HG03060 (cell line): ENCODE measurements around the gene GTF2IRD1.
"Not testable (repeated sequence)": the region's sequence is repeated elsewhere in the genome, so short reads cannot be mapped to it uniquely, and the experiment has no call there.

Experiments
- ATAC-seq: cut with Tn5 transposase; IDR thresholded peaks from one replicate; pipeline ENCODE4 v1.9.1; 2021; ENCODE audit warnings: low read depth, moderate number of reproducible peaks; ENCODE audit not compliant: unreplicated experiment

The GTF2IRD1 gene

DNA sequence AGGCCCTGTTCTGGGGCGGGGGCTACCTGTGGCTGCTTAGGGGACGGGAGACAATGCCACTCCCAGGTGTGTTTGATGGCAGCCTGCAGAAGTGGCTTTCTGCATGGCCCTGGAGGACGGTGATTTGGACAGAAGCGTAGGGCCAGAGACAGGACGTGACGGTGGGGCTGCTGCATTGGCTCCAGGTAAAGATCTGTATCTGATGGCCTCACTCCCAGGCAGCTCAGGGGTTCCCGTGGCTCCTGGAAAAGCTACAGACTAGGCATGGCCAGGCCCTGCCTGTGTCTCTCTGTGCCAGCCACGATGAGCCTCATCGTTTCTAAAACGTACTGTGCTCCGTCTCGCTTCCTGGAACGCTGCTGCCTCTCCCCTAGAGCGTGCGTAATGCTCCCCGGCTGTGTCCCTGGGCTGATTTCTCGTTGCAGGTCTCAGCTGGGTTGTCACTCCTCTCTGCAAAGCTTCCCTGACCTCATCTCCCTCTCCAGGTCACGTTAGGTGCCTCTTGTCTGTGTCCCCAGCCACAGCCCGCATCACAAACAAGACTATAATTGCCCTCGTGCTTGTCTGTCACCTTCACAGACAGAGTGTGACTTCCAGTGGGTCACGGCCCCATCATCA is 12.6 kb downstream of the GTF2IRD1 start:
- no peak for ATAC-seq

GRCh38 chr7:74467876-74468275 is 14.2 kb downstream of the GTF2IRD1 start:
- no peak for ATAC-seq

DNA sequence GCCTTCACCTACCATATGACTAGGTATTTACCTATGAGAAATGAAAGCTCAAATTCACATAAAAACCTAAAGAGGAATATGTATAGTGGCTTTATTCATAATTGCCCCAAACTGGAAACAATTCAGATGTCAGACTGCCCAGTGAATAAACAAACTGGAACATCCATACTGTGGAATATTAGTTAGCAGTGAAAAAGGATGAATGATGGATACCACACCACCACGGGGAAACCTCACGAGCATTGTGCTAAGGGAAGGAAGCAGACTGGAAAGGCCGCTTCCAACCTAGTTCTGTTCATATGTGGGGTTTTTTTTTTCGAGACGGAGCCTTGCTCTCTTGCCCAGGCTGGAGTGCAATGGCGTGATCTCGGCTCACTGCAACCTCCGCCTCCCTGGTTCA is 16.8 kb downstream of the GTF2IRD1 start:
- no peak for ATAC-seq

GRCh38 chr7:74473116-74473515 is 19.4 kb downstream of the GTF2IRD1 start:
- ATAC-seq = no peak

- no peak for ATAC-seq
Observed at GRCh38 chr7:74474271-74474865, 20.7 kb downstream of the GTF2IRD1 start.

DNA sequence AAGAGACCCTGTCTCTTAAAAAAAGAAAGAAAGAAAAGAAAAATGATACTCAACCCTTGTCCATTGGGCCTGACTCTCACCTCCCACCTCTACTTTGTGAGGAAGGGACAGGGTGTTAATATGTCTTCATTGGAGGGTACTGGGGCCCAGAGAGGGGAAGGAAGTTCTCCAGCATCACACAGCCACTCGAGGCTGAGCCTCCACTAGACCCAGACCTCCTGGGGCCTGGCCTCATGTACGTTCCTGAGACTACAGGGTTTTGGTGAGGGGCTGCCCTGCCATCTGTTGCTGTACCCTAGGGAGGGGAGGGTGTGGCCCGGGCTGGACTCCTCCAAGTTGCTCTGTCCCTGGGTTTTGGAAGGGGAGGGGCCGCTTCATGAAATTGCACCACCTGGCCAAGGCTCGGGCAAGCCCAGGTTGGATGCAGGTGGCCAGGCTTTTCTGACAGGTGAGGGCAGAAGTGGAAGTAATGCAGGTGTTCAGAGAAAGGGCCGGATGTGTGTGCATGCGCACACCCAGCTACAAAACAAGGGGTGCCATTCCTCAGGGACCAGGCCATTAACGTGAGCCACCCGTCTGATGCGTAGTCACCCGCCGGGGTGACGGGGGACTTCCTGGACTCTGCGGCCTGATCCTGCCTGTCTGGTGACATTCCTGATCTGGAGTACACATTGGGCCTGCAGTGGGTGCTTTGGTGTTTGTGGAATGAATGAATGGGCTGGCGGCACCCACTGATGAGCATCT is 21.7 kb downstream of the GTF2IRD1 start:
- no peak for ATAC-seq

GRCh38 chr7:74475987-74476350 is 22.3 kb downstream of the GTF2IRD1 start:
- ATAC-seq = no peak

- no peak for ATAC-seq
Observed at GRCh38 chr7:74476626-74477025, 22.9 kb downstream of the GTF2IRD1 start.

GRCh38 chr7:74478671-74479065 is 25.0 kb downstream of the GTF2IRD1 start:
- no peak for ATAC-seq

DNA sequence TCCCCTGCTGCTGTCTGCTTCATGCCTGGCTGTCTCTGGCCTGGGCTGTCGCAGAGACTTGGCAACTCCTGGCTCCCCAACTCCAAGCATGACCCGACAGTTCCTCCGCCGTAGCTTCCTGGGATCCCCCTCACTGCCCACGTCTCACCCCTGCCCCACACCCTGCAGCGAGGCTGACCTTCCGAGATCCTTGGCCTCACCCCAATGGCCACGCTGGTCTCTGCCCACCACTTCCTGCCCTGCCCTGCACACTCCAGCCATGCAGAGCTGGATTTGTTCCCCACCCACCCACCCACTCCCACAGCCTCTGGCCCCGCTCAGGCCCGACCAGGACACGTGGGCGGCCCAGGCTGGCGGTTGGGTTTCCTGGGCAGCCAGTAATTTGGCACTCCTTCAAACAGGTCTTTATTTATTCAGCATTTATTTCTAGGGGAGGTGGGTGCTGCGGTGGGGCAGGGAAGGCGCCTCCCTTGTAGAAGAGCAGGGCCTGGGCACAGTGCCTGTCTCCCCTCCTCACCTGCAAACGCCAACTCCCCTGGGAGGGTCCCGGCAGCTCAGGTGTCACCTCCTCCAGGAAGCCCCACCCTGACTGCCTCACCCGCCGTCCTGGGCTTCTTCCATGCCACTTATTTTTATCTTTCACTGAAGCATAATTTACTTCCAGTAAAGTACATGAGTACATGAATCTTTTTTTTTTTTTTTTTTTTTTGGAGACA is 25.5 kb downstream of the GTF2IRD1 start:
- no peak for ATAC-seq

DNA sequence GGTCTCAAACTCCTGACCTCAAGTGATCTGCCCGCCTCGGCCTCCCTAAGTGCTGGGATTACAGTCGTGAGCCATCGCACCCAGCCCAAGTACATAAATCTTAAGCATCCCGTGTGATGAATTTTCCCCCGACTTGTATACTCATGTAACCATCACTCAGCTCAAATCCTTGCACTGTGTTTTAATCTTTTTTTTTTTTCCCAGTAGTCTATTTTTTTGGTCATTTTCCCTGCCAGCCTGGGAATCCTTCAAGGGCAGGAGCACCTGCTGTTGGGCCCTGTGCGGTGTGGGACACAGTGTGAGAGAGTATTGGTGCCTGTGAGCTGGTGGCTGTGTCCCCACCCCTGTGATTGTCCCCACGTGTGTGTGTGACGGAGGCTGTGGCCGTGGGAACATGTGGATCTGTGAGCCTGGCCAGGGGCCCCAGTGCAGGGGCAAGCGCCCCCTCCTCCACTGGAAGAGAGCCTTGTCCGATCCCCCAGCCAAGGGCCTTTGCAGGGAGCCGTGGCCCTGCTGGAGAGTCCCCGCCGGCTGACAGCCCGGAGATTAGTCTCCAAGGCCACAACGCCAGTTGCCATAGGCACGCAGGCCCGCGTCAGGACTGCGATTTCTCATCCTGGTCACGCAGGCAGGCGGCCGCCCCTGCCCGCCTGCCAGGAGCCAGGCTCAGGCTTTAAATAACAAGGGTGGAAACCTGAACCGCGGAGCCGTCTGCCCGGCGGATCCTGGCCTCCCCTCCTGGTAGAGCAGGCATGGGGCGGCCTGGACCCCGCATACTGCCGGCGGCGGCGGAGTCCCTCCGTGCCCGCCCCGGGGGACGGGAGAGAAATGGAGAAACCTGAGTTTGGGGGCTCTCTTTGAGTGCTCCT is 26.5 kb downstream of the GTF2IRD1 start:
- ATAC-seq = no peak

- no peak for ATAC-seq
Observed at GRCh38 chr7:74480861-74481417, 27.2 kb downstream of the GTF2IRD1 start.

- ATAC-seq = no peak
Observed at GRCh38 chr7:74481458-74482196, 27.9 kb downstream of the GTF2IRD1 start.

GRCh38 chr7:74482197-74482467 is 28.4 kb downstream of the GTF2IRD1 start:
- ATAC-seq = no peak

- no peak for ATAC-seq
Observed at GRCh38 chr7:74482629-74483401, 29.1 kb downstream of the GTF2IRD1 start.

GRCh38 chr7:74483402-74484336 is 30.0 kb downstream of the GTF2IRD1 start:
- no peak for ATAC-seq

DNA sequence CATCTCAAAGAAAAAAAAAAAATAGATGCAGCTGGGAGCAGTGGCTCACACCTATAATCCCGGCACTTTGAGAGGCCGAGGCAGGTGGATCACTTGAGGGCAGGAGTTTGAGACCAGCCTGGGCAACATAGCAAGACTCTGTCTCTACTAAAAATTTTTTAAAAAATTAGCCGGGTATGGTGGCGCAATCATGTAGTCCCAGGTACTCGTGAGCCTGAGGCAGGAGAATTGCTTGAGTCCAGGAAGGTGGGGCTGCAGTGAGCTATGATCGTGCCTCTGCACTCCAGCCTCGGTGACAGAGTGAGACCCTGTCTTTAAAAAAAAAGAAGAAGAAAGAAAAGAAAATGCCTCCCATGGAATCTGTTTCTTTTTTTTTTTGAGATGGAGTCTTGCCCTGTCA is 31.9 kb downstream of the GTF2IRD1 start:
- ATAC-seq = no peak

DNA sequence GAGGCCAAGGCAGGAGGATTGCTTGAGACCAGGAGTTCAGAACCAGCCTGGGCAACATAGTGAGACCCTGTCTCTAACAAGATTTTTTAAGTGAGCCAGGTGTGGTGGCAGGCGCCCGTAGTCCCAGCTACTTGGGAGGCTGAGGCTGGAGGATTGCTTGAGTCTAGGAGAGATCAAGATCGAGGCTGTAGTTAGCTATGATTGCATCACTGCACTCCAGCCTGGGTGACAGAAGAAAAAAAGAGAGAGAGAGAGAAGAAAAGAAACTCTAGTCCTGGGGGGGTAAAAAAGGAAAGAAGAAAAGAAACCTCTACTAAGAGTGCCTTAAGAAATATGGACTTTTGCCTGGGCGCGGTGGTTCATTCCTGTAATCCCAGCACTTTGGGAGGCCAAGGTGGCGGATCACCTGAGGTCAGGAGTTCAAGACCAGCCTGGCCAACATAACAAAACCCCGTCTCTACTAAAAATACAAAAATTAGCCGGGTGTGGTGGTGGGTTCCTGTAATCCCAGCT is 34.9 kb downstream of the GTF2IRD1 start:
- ATAC-seq = not testable (repeated sequence)
